Caco-2 (cell line): ENCODE results near the gene CPLANE2. TPM values are rescaled to one million over a fixed set of nuclear protein-coding genes. Genes with fewer than 3 reads are reported as not detected.

ENCODE experiments used
- BruUV-seq: library from RNA; stranded (reverse); fragments of 400-500 nt; replicated peaks from 2 replicates; lab custom pipeline; 2021; lab: Mats Ljungman, UMichigan
- CTCF ChIA-PET: fragments of 300-600 bp; sonication (Branson Sonifier 250); formaldehyde crosslinking; loops from one replicate; lab custom pipeline; 2022; ENCODE audit warnings: antibody characterized with exemption; lab: Charles Lee
- POLR2A ChIA-PET: fragments of 300-600 bp; sonication (Branson Sonifier 250); formaldehyde crosslinking; loops from one replicate; lab custom pipeline; 2022; ENCODE audit warnings: antibody characterized with exemption; lab: Charles Lee
- DNase-seq, 2 experiments: peaks; one replicate each; pipeline versions ENCODE4 v3.0.0 to v3.0.0-alpha.2; 2020 to 2022
- H3K27me3 ChIP-seq: replicated peaks from 2 replicates; pipeline ENCODE4 v1.6.0; 2011; ENCODE audit warnings: low read length; ENCODE audit not compliant: control insufficient read depth, insufficient read depth
- H3K36me3 ChIP-seq: 2 replicates; pipeline ENCODE4 v1.5.1; 2011; ENCODE audit warnings: low read length; ENCODE audit not compliant: control insufficient read depth, insufficient read depth
- H3K4me1 ChIP-seq: fragments of 250-450 bp; sonication (Bioruptor Pico); 2 replicates; pipeline ENCODE4 v1.5.1; 2020; ENCODE audit warnings: mild to moderate bottlenecking
- H3K4me3 ChIP-seq: 2 replicates; pipeline ENCODE4 v1.5.1; 2011; ENCODE audit warnings: low read depth, mild to moderate bottlenecking, control low read depth, low read length
- H3K9me3 ChIP-seq: fragments of 250-450 bp; sonication (Bioruptor Pico); 2 replicates; pipeline ENCODE4 v1.5.1; 2020; ENCODE audit warnings: mild to moderate bottlenecking, moderate library complexity
- H3K27ac Mint-ChIP-seq: one replicate; pipeline ENCODE4 v1.8.0; 2022; ENCODE audit warnings: mixed read lengths; ENCODE audit not compliant: unreplicated experiment
- H3K27me3 Mint-ChIP-seq: one replicate; pipeline ENCODE4 v1.8.0; 2022; ENCODE audit warnings: mixed read lengths; ENCODE audit not compliant: insufficient read depth, unreplicated experiment
- H3K36me3 Mint-ChIP-seq: one replicate; pipeline ENCODE4 v1.8.0; 2022; ENCODE audit warnings: mild to moderate bottlenecking, mixed read lengths; ENCODE audit not compliant: insufficient read depth, unreplicated experiment
- H3K4me1 Mint-ChIP-seq: one replicate; pipeline ENCODE4 v1.8.0; 2022; ENCODE audit warnings: low read depth, mixed read lengths; ENCODE audit not compliant: unreplicated experiment
- H3K4me3 Mint-ChIP-seq: one replicate; pipeline ENCODE4 v1.8.0; 2022; ENCODE audit warnings: mild to moderate bottlenecking, moderate library complexity, mixed read lengths; ENCODE audit not compliant: unreplicated experiment
- H3K9me3 Mint-ChIP-seq: one replicate; pipeline ENCODE4 v1.8.0; 2022; ENCODE audit warnings: mixed read lengths; ENCODE audit not compliant: unreplicated experiment
- CTCF ChIP-seq, 2 experiments: fragments of 200-600 bp in 1 of 2; IDR thresholded peaks; 1 replicate in 1 of 2; 2 replicates in 1 of 2; pipeline versions ENCODE4 v1.5.1 to v1.8.0; 2011 to 2022; ENCODE audit warnings: antibody characterized with exemption in 1 of 2, control low read depth in 1 of 2, inconsistent platforms in 1 of 2, low read depth in 1 of 2, low read length in 1 of 2, mild to moderate bottlenecking in 1 of 2, moderate library complexity in 1 of 2; ENCODE audit not compliant: insufficient read depth in 1 of 2, severe bottlenecking in 1 of 2, unreplicated experiment in 1 of 2
- intact Hi-C: fragments of 100-400 bp; cut with micrococcal nuclease; formaldehyde crosslinking; loops from one replicate; pipeline ENCODE4 v1.10.0; 2022; ENCODE audit not compliant: unreplicated experiment
- total RNA-seq: library from RNA; stranded (reverse); gene quantifications from 2 replicates; pipeline ENCODE4 v1.2.3, GENCODE V29; 2022

Gene CPLANE2
- total RNA-seq, 1 experiment from 2014 or later = 4.2 TPM

GRCh38 chr1:16205891-16206546, 31.0 kb downstream of the CPLANE2 start:
- H3K4me3 Mint-ChIP-seq = peak overlapping the region; percentile 78
- intact Hi-C loops = loop anchor here (1.0 kb wide), 3 partner anchors 11 to 38 kb away; partner anchors contain the start of gene CPLANE2
- 0 out of 2 replicates have a peak, but pooled peaks cover 1% of the 10 kb centered on the region for H3K36me3 ChIP-seq
- no peaks in the 10 kb centered on the region for H3K27me3 Mint-ChIP-seq
- no peak for TF ChIP-seq CTCF (IDR thresholded peaks at IDR 0.05; ENCODE audit: insufficient read depth in 1 of 2, low read depth in 1 of 2, low read length in 1 of 2, severe bottlenecking in 1 of 2, unreplicated experiment in 1 of 2)
- H3K9me3 Mint-ChIP-seq = no peaks in the 10 kb centered on the region
- H3K4me3 ChIP-seq = peak overlapping the region; percentile 60
- no peak for DNase-seq
- POLR2A ChIA-PET = interaction anchor here (0.6 to 2.4 kb wide), 4 partner anchors 11 to 96 kb away, joined by 3 to 28 read pairs (median 4); no protein-coding TSS in a partner anchor
- CTCF ChIA-PET = interaction anchor here (0.8 to 1.7 kb wide), 3 partner anchors 11 to 62 kb away, joined by 3 to 11 read pairs (median 3); no protein-coding TSS in a partner anchor
- BruUV-seq = no TSS peak
- no peaks in the 10 kb centered on the region for H3K4me1 Mint-ChIP-seq
- H3K9me3 ChIP-seq = no peaks in the 10 kb centered on the region
- peaks cover 10% of the 10 kb centered on the region for H3K36me3 Mint-ChIP-seq
- peak overlapping the region; percentile 91 for H3K27ac Mint-ChIP-seq
- peaks cover 4% of the 10 kb centered on the region for H3K4me1 ChIP-seq
- no peaks in the 10 kb centered on the region for H3K27me3 ChIP-seq

GRCh38 chr1:16205334-16205671, 31.7 kb downstream of the CPLANE2 start:
- H3K9me3 Mint-ChIP-seq = no peaks in the 10 kb centered on the region
- no peak overlapping the region for H3K4me3 ChIP-seq
- no peak overlapping the region for H3K27ac Mint-ChIP-seq
- peaks cover 4% of the 10 kb centered on the region for H3K4me1 ChIP-seq
- no peaks in the 10 kb centered on the region for H3K27me3 ChIP-seq
- no peak overlapping the region for H3K4me3 Mint-ChIP-seq
- H3K27me3 Mint-ChIP-seq = no peaks in the 10 kb centered on the region
- 0 out of 2 replicates have a peak, but pooled peaks cover 1% of the 10 kb centered on the region for H3K36me3 ChIP-seq
- H3K9me3 ChIP-seq = no peaks in the 10 kb centered on the region
- H3K4me1 Mint-ChIP-seq = no peaks in the 10 kb centered on the region
- no TSS peak for BruUV-seq
- no peak for DNase-seq
- no peak for TF ChIP-seq CTCF (IDR thresholded peaks at IDR 0.05; ENCODE audit: insufficient read depth in 1 of 2, low read depth in 1 of 2, low read length in 1 of 2, severe bottlenecking in 1 of 2, unreplicated experiment in 1 of 2)
- ChIA-PET POLR2A (interaction anchor here (2.4 kb wide), 1 partner anchor 11 kb away, joined by 28 read pairs; no protein-coding TSS in a partner anchor), CTCF (interaction anchor here (1.3 kb wide), 1 partner anchor 12 kb away, joined by 6 read pairs; no protein-coding TSS in a partner anchor)
- H3K36me3 Mint-ChIP-seq = peaks cover 10% of the 10 kb centered on the region
- intact Hi-C loops = loop anchor here (1.0 kb wide), 1 partner anchor 39 kb away; no protein-coding TSS in a partner anchor

DNA sequence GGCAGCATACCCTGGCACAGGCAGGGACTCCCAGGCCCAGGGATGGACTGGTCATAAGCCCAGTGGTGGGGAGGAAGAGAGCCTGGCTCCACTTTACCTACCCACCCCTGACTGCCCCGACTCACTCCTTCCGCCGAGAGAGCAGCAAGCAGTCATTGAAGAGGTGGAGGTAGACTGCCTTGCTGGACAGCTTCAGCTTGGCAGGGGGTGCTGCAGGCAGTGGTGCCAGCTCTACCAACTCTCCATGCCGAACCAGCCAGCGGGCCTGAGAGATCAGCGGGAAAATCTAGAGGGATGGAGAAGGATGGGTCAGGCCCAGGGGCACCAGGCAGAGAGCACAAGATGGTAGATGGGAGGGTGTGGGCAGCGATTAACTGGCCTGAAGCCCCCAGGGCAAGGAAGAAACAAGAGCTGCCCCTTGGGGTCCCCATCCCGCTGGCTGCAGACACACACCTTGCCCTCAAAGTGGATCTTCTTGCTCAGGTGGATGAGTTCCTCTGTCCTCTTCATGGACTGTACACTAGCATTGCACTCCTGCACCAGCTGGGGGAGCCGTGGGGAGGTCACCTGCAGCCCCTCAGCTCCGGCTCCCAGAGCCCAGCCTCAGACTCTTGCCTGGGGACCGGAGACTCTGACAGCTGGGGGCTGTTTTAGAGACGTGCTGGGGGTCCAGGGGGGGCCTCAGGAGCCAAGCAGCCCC, 32.2 kb downstream of the CPLANE2 start:
- Histone ChIP-seq H3K27me3 (no peaks in the 10 kb centered on the region), H3K4me3 (no peak overlapping the region), H3K4me1 (peaks cover 4% of the 10 kb centered on the region), H3K36me3 (0 out of 2 replicates have a peak, but pooled peaks cover 1% of the 10 kb centered on the region), H3K9me3 (no peaks in the 10 kb centered on the region)
- Mint-ChIP-seq H3K4me3 (no peak overlapping the region), H3K4me1 (no peaks in the 10 kb centered on the region), H3K27ac (no peak overlapping the region), H3K27me3 (no peaks in the 10 kb centered on the region), H3K36me3 (peaks cover 10% of the 10 kb centered on the region), H3K9me3 (no peaks in the 10 kb centered on the region)
- ChIA-PET POLR2A (interaction anchor here (2.4 kb wide), 1 partner anchor 12 kb away, joined by 28 read pairs; no protein-coding TSS in a partner anchor), CTCF (interaction anchor here (1.3 kb wide), 1 partner anchor 12 kb away, joined by 6 read pairs; no protein-coding TSS in a partner anchor)
- no TSS peak for BruUV-seq
- peak; percentile 60 to 70 for DNase-seq
- intact Hi-C loops = loop anchor here (1.0 kb wide), 1 partner anchor 40 kb away; no protein-coding TSS in a partner anchor
- peak; percentile 26 to 67 for TF ChIP-seq CTCF (IDR thresholded peaks at IDR 0.05; ENCODE audit: insufficient read depth in 1 of 2, low read depth in 1 of 2, low read length in 1 of 2, severe bottlenecking in 1 of 2, unreplicated experiment in 1 of 2)
